GM12891 (cell line): ENCODE results near the gene SRPK3.

ENCODE experiments used
- DNase-seq: peaks from one replicate; pipeline ENCODE4 v3.0.0; 2011; ENCODE audit warnings: low spot score; ENCODE audit not compliant: insufficient read length
- FAIRE-seq: peaks from 2 replicates; lab custom pipeline; 2011; peaks lifted over from hg19 to GRCh38; lab: Jason Lieb, UNC
- PAX5 ChIP-seq: IDR thresholded peaks from 2 replicates; pipeline ENCODE4 v1.6.1; 2011; ENCODE audit warnings: low read length, moderate library complexity, mild to moderate bottlenecking; ENCODE audit not compliant: insufficient read depth, severe bottlenecking
- POLR2A ChIP-seq: IDR thresholded peaks from 2 replicates; pipeline ENCODE4 v1.6.1; 2011; ENCODE audit warnings: low read depth, low read length, control low read depth
- POLR2AphosphoS5 ChIP-seq: IDR thresholded peaks from 2 replicates; pipeline ENCODE4 v1.6.1; 2011; ENCODE audit warnings: low read depth, low read length, control low read depth
- POU2F2 ChIP-seq: IDR thresholded peaks from 2 replicates; pipeline ENCODE4 v1.6.1; 2011; ENCODE audit warnings: low read depth, mild to moderate bottlenecking, control low read depth, low read length, moderate library complexity
- SPI1 ChIP-seq: IDR thresholded peaks from 2 replicates; pipeline ENCODE4 v1.6.1; 2011; ENCODE audit warnings: low read depth, low read length, control low read depth
- TAF1 ChIP-seq: IDR thresholded peaks from 2 replicates; pipeline ENCODE4 v1.6.1; 2011; ENCODE audit warnings: low read depth, low read length, control low read depth

Gene SRPK3

DNA sequence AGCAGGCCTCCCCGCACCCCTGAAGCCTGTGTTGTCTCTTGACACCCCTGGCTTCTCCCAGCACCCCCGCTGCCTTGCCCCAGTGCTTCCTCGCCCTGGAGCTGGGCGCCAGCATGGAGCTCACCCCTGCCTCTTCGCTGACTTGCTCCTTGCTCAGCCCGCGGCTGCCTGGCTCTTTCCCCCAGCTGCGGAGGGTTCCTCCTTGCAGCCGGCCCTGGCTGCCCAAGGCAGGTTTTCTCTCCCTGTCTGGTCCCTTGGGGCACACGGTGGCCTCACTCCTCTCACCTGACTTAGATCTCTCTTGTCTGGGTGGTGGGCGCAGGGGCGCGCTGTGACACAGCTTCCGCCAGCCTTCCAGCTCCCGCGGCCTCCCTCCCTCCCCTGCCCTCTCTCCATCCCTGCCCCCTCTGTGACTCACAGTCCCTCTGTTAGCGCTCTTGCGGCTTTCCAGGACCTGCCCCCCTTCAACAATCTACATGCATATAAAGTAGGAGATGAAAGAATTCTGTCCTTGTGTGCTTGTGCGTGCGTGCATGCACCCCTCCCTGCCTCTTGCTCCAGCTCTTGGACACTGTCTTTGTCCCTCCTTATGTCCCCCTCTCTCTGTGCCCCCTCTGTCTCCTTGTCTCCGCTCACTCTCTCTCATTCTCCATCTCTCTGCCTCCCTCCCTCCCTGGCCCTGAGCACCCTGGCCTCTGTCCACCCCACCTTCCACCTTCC lies 14.6 kb upstream of the SRPK3 start:
- TF ChIP-seq TAF1 (no peak), PAX5 (no peak), POLR2AphosphoS5 (no peak), POLR2A (no peak), SPI1 (no peak), POU2F2 (no peak)
- peak; percentile 30 for DNase-seq
- peak; percentile 59 for FAIRE-seq

DNA sequence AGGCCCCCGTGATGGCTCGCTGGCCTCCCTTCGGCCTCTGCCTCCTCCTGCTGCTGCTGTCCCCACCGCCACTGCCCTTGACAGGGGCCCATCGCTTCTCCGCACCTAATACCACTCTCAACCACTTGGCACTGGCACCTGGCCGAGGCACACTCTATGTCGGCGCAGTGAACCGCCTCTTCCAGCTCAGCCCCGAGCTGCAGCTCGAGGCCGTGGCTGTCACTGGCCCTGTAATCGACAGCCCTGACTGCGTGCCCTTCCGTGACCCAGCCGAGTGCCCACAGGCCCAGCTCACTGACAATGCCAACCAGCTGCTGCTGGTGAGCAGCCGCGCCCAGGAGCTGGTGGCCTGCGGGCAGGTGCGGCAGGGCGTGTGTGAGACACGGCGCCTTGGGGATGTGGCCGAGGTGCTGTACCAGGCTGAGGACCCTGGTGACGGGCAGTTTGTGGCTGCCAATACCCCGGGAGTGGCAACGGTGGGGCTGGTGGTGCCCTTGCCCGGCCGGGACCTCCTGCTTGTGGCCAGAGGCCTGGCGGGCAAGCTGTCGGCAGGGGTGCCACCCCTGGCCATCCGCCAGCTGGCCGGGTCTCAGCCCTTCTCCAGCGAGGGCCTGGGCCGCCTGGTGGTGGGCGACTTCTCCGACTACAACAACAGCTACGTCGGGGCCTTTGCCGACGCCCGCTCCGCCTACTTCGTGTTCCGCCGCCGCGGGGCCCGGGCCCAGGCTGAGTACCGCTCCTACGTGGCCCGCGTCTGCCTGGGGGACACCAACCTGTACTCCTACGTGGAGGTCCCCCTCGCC lies 13.8 kb upstream of the SRPK3 start:
- FAIRE-seq (no peak), DNase-seq (no peak)
- no peak for TF ChIP-seq POLR2A
- TF ChIP-seq SPI1: no peak
- no peak for TF ChIP-seq POU2F2
- no peak for TF ChIP-seq PAX5
- TF ChIP-seq TAF1: no peak
- no peak for TF ChIP-seq POLR2AphosphoS5

DNA sequence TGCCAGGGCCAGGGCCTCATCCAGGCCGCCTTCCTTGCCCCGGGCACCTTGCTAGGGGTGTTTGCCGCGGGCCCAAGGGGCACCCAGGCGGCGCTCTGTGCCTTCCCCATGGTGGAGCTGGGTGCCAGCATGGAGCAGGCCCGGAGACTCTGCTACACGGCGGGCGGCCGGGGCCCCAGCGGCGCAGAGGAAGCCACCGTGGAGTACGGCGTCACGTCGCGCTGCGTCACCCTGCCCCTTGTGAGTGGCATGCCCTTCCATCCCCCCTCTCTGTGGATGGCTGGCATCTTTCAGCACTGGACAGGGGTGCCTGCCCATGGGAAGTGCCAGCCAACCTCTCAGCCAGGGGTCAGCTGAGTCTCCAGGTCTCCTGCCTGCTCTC lies 13.2 kb upstream of the SRPK3 start:
- TF ChIP-seq POLR2AphosphoS5: no peak
- no peak for TF ChIP-seq SPI1
- no peak for TF ChIP-seq POU2F2
- TF ChIP-seq POLR2A: no peak
- no peak for TF ChIP-seq TAF1
- TF ChIP-seq PAX5: no peak
- no peak for DNase-seq
- FAIRE-seq: no peak

DNA sequence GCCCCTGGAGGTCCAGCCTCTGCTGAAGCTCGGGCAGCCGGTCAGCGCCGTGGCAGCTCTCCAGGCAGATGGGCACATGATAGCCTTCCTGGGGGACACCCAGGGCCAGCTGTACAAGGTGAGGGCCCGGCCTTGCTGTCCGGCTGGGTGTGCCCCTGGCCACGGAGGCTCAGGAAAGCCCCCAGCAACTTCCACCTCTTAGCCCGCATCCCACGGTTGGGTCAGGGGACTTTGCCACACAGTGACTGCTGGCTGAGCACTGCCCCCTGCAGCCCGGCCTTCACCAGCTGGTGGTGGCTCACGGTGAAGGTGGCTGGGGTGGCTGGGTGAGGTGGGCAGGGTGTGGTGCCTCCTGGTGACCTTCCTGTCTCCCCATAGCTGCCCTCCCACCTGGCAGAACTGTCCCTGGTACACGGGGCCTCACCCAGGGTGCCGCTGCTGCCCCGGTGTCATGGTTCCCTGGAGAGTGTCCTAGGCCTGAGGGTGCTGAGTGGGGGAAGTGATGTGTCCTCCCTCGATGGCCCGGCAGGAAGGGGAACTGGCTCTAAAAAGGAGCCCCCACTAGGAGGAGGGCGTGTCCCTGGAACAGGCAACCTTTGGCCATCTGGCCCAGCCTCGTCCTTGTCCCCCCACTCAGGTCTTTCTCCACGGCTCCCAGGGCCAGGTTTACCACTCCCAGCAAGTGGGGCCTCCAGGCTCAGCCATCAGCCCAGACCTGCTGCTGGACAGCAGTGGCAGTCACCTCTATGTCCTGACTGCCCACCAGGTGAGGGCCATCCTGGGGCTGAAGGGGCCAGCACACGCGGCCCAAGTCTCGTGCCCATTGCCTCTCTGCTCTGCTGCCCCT lies 12.3 kb upstream of the SRPK3 start:
- no peak for TF ChIP-seq POU2F2
- TF ChIP-seq TAF1: no peak
- TF ChIP-seq PAX5: no peak
- no peak for TF ChIP-seq POLR2AphosphoS5
- no peak for TF ChIP-seq POLR2A
- TF ChIP-seq SPI1: no peak
- FAIRE-seq: peak; percentile 31

DNA sequence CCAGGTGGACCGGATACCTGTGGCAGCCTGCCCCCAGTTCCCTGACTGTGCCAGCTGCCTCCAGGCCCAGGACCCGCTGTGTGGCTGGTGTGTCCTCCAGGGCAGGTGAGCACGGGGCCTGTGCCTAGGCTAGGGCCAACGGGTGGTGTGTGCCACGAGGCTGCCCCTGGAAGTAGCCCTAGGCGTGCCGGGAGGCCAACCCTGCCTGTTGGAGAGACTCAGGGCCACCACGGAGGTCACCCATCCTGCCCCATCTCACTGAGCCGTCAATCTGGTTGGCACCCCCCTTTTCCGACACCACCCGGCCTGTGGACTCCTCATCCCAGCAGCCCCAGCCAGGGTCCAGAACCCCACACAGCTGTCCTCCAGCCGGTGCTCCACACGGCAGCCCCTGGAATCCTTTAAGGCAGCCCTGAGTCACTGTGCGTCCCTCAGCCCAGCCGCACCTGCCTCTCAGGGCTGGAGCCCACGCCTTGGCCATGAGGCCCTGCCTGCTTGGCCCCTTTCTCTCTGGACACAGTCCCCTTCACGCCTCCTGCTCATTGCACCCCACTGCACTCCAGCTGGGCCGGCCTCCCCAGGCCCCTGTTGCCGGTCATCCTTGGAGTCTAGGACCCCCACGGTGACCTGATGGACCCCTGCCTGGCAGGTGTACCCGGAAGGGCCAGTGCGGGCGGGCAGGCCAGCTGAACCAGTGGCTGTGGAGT lies 11.5 kb upstream of the SRPK3 start:
- FAIRE-seq (no peak), DNase-seq (peak; percentile 2)
- no peak for TF ChIP-seq PAX5
- no peak for TF ChIP-seq POU2F2
- TF ChIP-seq POLR2AphosphoS5: no peak
- no peak for TF ChIP-seq SPI1
- TF ChIP-seq TAF1: no peak
- no peak for TF ChIP-seq POLR2A

More for the DNA sequence above, 12.3 kb upstream of the SRPK3 start:
- DNase-seq: peak; percentile 11

DNA sequence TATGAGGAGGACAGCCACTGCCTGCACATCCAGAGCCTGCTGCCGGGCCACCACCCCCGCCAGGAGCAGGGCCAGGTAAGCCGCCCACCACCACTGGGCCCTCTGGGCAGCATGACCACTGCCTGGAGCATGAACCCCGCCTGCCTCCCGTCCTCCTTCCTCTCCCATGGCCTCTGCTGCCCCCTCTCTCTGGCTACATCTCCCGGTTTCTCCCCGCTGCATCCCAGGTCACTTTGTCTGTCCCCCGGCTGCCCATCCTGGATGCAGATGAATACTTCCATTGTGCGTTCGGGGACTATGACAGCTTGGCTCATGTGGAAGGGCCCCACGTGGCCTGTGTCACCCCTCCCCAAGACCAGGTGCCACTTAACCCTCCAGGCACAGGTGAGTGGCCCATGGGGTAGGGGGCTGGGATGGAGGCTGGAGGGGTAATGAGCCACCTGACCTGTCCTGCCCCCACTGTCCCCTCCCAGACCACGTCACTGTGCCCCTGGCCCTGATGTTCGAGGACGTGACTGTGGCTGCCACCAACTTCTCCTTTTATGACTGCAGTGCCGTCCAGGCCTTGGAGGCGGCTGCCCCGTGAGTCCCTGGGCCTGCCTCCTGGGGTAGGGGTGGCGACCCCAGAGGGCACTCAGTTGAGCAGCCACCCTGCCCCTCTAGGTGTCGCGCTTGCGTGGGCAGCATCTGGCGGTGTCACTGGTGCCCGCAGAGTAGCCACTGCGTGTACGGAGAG lies 10.8 kb upstream of the SRPK3 start:
- FAIRE-seq: no peak
- TF ChIP-seq SPI1 (no peak), POU2F2 (no peak), POLR2A (no peak), TAF1 (no peak), PAX5 (no peak), POLR2AphosphoS5 (no peak)
- DNase-seq: peak; percentile 6

DNA sequence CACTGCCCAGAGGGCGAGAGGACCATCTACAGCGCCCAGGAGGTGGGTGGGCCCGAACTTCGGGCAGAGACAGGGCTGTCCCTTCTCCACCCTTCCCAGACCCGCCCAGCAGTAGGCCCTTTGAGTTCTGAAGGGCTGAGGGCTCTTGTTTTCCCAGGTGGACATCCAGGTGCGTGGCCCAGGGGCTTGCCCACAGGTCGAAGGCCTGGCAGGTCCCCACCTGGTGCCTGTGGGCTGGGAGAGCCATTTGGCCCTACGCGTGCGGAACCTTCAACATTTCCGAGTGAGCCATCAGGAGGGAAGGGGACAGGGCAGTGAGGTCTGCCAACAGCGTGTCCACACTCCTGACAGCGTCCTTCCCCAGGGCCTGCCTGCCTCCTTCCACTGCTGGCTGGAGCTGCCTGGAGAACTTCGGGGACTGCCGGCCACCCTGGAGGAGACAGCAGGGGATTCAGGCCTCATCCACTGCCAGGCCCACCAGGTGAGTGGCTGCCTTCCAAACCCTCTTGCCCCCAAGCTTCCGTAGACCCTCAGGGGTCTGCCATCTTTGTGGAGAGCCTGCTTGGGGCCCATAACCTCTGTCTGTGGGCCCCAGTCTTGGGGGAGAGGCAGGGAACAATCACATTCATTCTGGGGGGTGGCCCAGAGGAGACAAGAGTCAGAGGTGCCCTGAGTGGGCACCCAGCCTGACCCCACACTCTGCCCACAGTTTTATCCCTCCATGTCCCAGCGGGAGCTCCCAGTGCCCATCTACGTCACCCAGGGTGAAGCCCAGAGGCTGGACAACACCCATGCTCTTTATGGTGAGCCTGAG lies 10.0 kb upstream of the SRPK3 start:
- no peak for FAIRE-seq

More for the DNA sequence above, 10.0 kb upstream of the SRPK3 start:
- TF ChIP-seq SPI1: no peak
- DNase-seq: peak; percentile 6
